CD14-positive monocyte (primary cell): ENCODE data around the gene MPND. TPM values are rescaled to one million over a fixed set of nuclear protein-coding genes. Genes with fewer than 3 reads are reported as not detected.

Experiments used
- DNase-seq, 3 donors: peaks; one replicate each; pipeline ENCODE4 v3.0.0-alpha.2; 2011 to 2022
- H2AFZ ChIP-seq: 2 replicates; pipeline ENCODE4 v1.6.0; 2012; ENCODE audit warnings: mild to moderate bottlenecking, low read depth, low read length, inconsistent platforms; ENCODE audit not compliant: insufficient read depth, poor library complexity, severe bottlenecking
- H3K27ac ChIP-seq, 2 donors: 1 replicate in 1 of 2; 2 replicates in 1 of 2; pipeline ENCODE4 v1.5.1; 2012 to 2013; ENCODE audit warnings: low read length in 2 of 2, control low read depth in 1 of 2, inconsistent platforms in 1 of 2, low read depth in 1 of 2, mild to moderate bottlenecking in 1 of 2
- H3K27me3 ChIP-seq, 2 donors: one replicate each; pipeline versions ENCODE4 v1.6.0 to v1.6.1; 2011 to 2013; ENCODE audit warnings: low read length in 2 of 2; ENCODE audit not compliant: control insufficient read depth in 2 of 2, insufficient read depth in 2 of 2
- H3K36me3 ChIP-seq, 2 donors: replicated peaks in 1 of 2; 1 replicate in 1 of 2; 2 replicates in 1 of 2; pipeline versions ENCODE4 v1.5.1 to v1.6.1; 2012 to 2013; ENCODE audit warnings: low read length in 2 of 2, control low read depth in 1 of 2, inconsistent platforms in 1 of 2, mild to moderate bottlenecking in 1 of 2; ENCODE audit not compliant: insufficient read depth in 2 of 2, control insufficient read depth in 1 of 2
- H3K4me1 ChIP-seq, 2 donors: 1 replicate in 1 of 2; 2 replicates in 1 of 2; pipeline versions ENCODE4 v1.5.1 to v1.6.1; 2012 to 2013; ENCODE audit warnings: low read length in 2 of 2, control low read depth in 1 of 2, inconsistent platforms in 1 of 2, mild to moderate bottlenecking in 1 of 2, moderate library complexity in 1 of 2; ENCODE audit not compliant: insufficient read depth in 2 of 2, control insufficient read depth in 1 of 2
- H3K4me2 ChIP-seq: replicated peaks from 2 replicates; pipeline ENCODE3; 2012; ENCODE audit warnings: low read length, moderate library complexity, mild to moderate bottlenecking; ENCODE audit not compliant: poor library complexity, severe bottlenecking; ENCODE audit errors: extremely low read depth
- H3K4me3 ChIP-seq, 3 experiments: fragments of 200-600 bp in 1 of 3; sonication (generic) in 1 of 3; replicated peaks in 1 of 3; 1 replicate in 2 of 3; 2 replicates in 1 of 3; pipeline ENCODE4 v1.5.1; 2011 to 2013; ENCODE audit warnings: low read length in 3 of 3, mild to moderate bottlenecking in 3 of 3, control low read depth in 2 of 3, low read depth in 2 of 3, inconsistent platforms in 1 of 3, moderate library complexity in 1 of 3
- H3K79me2 ChIP-seq: 2 replicates; pipeline ENCODE4 v1.6.0; 2012; ENCODE audit warnings: mild to moderate bottlenecking, control low read depth, inconsistent platforms, low read length, moderate library complexity; ENCODE audit not compliant: insufficient read depth
- H3K9ac ChIP-seq: 2 replicates; pipeline ENCODE4 v1.6.0; 2017; ENCODE audit warnings: low read length, mild to moderate bottlenecking; ENCODE audit not compliant: insufficient read depth, poor library complexity, severe bottlenecking
- H3K9me3 ChIP-seq, 2 donors: replicated peaks in 1 of 2; 1 replicate in 1 of 2; 2 replicates in 1 of 2; pipeline versions ENCODE4 v1.5.1 to v1.6.1; 2012 to 2013; ENCODE audit warnings: low read length in 2 of 2, control low read depth in 1 of 2; ENCODE audit not compliant: control insufficient read depth in 1 of 2, insufficient read depth in 1 of 2
- H4K20me1 ChIP-seq: 2 replicates; pipeline ENCODE4 v1.6.0; 2012; ENCODE audit warnings: mild to moderate bottlenecking, low read length, control low read depth, moderate library complexity; ENCODE audit not compliant: insufficient read depth
- H3K27ac Mint-ChIP-seq, 7 donors: one replicate each; pipeline ENCODE4 v1.8.0; 2020; ENCODE audit warnings: mild to moderate bottlenecking in 7 of 7, mixed read lengths in 7 of 7, moderate library complexity in 6 of 7, inconsistent platforms in 2 of 7
- H3K27me3 Mint-ChIP-seq, 3 donors: one replicate each; pipeline ENCODE4 v1.8.0; 2021 to 2022; ENCODE audit warnings: low read depth in 3 of 3, mild to moderate bottlenecking in 3 of 3, mixed read lengths in 3 of 3, moderate library complexity in 3 of 3, inconsistent platforms in 1 of 3
- H3K36me3 Mint-ChIP-seq, 2 donors: one replicate each; pipeline ENCODE4 v1.8.0; 2020; ENCODE audit warnings: mixed read lengths in 2 of 2, inconsistent platforms in 1 of 2, mild to moderate bottlenecking in 1 of 2
- H3K4me1 Mint-ChIP-seq: one replicate; pipeline ENCODE4 v1.8.0; 2020; ENCODE audit warnings: mild to moderate bottlenecking, mixed read lengths
- H3K4me3 Mint-ChIP-seq, 2 donors: one replicate each; pipeline ENCODE4 v1.8.0; 2020; ENCODE audit warnings: mild to moderate bottlenecking in 2 of 2, mixed read lengths in 2 of 2, moderate library complexity in 1 of 2
- H3K9me3 Mint-ChIP-seq, 7 donors: one replicate each; pipeline ENCODE4 v1.8.0; 2020 to 2022; ENCODE audit warnings: mixed read lengths in 7 of 7, mild to moderate bottlenecking in 6 of 7, moderate library complexity in 6 of 7, inconsistent platforms in 2 of 7
- WGBS: methylation state at CpG from one replicate; pipeline ENCODE4 v1.1.5; 2013; ENCODE audit warnings: missing lambda C conversion rate; ENCODE audit not compliant: insufficient coverage; 5-methylcytosine and 5-hydroxymethylcytosine counted together
- intact Hi-C, 2 donors: fragments of 100-400 bp; cut with micrococcal nuclease; formaldehyde crosslinking; loops; one replicate each; pipeline versions ENCODE4 v1.15.0 to v1.15.1; 2023
- polyA plus RNA-seq, 3 donors: library from polyadenylated mRNA; depleted of rRNA in 1 of 3; unstranded in 2 of 3; stranded (reverse) in 1 of 3; fragments of 300-500 nt in 2 of 3; fragments of >200 nt in 1 of 3; fragmentation: Illumina TruSeq in 2 of 3; gene quantifications; 1 replicate in 2 of 3; 2 replicates in 1 of 3; pipeline ENCODE4 v1.2.3, GENCODE V29; 2012 to 2021
- TF ChIP-seq, protein P1 (sequence below): fragments of 200-600 bp; IDR thresholded peaks from one replicate; pipeline ENCODE4 v1.8.0; 2022; ENCODE audit warnings: antibody characterized with exemption, mild to moderate bottlenecking

Gene MPND
- polyA plus RNA-seq, 3 donors = 6.5 to 15.9 (median 7.0) TPM

DNA sequence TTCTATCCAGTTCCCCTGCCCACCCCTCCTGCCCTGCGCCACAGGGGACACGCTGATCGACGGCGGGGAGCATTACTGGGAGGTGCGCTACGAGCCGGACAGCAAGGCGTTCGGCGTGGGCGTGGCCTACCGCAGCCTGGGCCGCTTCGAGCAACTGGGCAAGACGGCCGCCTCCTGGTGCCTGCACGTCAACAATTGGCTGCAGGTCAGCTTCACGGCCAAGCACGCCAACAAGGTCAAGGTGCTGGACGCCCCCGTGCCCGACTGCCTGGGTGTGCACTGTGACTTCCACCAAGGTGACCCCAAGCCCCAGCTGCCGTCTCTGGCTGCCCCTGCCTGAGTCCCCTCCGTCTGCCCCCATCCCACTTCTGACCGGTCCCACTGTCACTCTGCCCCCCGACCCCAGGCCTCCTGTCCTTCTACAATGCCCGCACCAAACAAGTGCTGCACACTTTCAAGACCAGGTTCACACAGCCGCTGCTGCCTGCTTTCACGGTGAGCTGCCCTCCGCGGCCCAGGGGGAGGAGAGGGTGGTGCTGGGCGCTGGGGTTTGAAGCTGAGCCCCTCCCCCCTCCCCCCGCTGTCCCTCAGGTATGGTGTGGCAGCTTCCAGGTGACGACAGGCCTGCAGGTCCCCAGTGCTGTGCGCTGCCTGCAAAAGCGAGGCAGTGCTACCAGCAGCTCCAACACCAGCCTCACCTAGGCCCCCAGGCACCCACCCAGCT is 20.3 kb upstream of the MPND start:
- no peak for DNase-seq
- H2AFZ ChIP-seq = no peak overlapping the region
- peaks cover 2 to 23% of the 10 kb centered on the region in 2 donors for H3K27me3 ChIP-seq
- H3K4me2 ChIP-seq = no peak overlapping the region
- peaks cover 3% of the 10 kb centered on the region in 2 donors for H3K36me3 Mint-ChIP-seq
- intact Hi-C loops = loop anchor here in 1 of 2 donors (10.0 kb wide), 1 partner anchor 352 kb away; the partner anchor contains the start of gene MYDGF
- peaks cover 23 to 32% (median 28%) of the 10 kb centered on the region in 3 donors for H3K27me3 Mint-ChIP-seq
- H3K9me3 Mint-ChIP-seq = peaks cover 41 to 61% (median 51%) of the 10 kb centered on the region in 7 donors
- no peaks in the 10 kb centered on the region for H4K20me1 ChIP-seq
- WGBS = 86% methylated on average over 29 of the region's 37 CpGs
- no peak overlapping the region for H3K27ac Mint-ChIP-seq
- H3K4me1 ChIP-seq = peaks cover 21 to 24% of the 10 kb centered on the region in 2 donors
- H3K9me3 ChIP-seq = peaks cover 27 to 58% of the 10 kb centered on the region in 2 donors
- TF ChIP-seq, protein P1, sequence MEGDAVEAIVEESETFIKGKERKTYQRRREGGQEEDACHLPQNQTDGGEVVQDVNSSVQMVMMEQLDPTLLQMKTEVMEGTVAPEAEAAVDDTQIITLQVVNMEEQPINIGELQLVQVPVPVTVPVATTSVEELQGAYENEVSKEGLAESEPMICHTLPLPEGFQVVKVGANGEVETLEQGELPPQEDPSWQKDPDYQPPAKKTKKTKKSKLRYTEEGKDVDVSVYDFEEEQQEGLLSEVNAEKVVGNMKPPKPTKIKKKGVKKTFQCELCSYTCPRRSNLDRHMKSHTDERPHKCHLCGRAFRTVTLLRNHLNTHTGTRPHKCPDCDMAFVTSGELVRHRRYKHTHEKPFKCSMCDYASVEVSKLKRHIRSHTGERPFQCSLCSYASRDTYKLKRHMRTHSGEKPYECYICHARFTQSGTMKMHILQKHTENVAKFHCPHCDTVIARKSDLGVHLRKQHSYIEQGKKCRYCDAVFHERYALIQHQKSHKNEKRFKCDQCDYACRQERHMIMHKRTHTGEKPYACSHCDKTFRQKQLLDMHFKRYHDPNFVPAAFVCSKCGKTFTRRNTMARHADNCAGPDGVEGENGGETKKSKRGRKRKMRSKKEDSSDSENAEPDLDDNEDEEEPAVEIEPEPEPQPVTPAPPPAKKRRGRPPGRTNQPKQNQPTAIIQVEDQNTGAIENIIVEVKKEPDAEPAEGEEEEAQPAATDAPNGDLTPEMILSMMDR = no peak
- no peaks in the 10 kb centered on the region for H3K79me2 ChIP-seq
- no peak overlapping the region for H3K4me3 Mint-ChIP-seq
- no peaks in the 10 kb centered on the region for H3K36me3 ChIP-seq
- no peak overlapping the region for H3K27ac ChIP-seq
- H3K4me1 Mint-ChIP-seq = peaks cover 24% of the 10 kb centered on the region
- no peak overlapping the region for H3K9ac ChIP-seq
- no peak overlapping the region for H3K4me3 ChIP-seq

DNA sequence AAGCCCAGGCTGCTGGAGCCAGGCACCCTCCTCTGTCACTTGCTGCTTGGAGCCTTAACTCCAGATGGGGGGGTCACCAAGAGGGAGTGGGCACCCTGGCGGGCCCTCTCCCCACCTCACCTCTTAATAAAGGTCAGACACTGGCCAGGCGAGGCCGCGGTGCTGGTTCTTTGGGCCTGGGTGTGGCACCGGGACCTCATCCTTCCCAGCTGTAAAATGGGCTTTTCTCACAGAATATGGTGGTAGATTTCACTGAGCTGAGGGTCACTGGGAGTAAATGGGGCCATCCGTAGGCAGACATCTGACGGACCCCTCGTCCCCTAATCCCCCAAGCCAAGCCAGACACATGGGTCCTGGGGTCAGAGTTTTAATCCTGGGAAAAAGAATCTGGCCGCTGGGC is 19.7 kb upstream of the MPND start:
- no peak overlapping the region for H2AFZ ChIP-seq
- H3K27ac Mint-ChIP-seq = no peak overlapping the region
- H3K9me3 Mint-ChIP-seq = peaks cover 41 to 60% (median 53%) of the 10 kb centered on the region in 7 donors
- 98% methylated on average over 5 of the region's 9 CpGs for WGBS
- no peak for DNase-seq
- H3K9me3 ChIP-seq = peaks cover 27 to 56% of the 10 kb centered on the region in 2 donors
- H3K27me3 ChIP-seq = peaks cover 2 to 25% of the 10 kb centered on the region in 2 donors
- H3K4me1 Mint-ChIP-seq = peaks cover 29% of the 10 kb centered on the region
- no peak overlapping the region for H3K9ac ChIP-seq
- no peak overlapping the region for H3K4me3 Mint-ChIP-seq
- no peaks in the 10 kb centered on the region for H4K20me1 ChIP-seq
- peaks cover 23 to 26% of the 10 kb centered on the region in 2 donors for H3K4me1 ChIP-seq
- no peaks in the 10 kb centered on the region for H3K79me2 ChIP-seq
- TF ChIP-seq, protein P1 = no peak
- H3K36me3 Mint-ChIP-seq = peaks cover 3% of the 10 kb centered on the region in 2 donors
- no peak overlapping the region for H3K4me2 ChIP-seq
- H3K27ac ChIP-seq = no peak overlapping the region
- intact Hi-C loops = loop anchor here in 1 of 2 donors (10.0 kb wide), 1 partner anchor 351 kb away; the partner anchor contains the start of gene MYDGF
- H3K27me3 Mint-ChIP-seq = peaks cover 25 to 37% (median 34%) of the 10 kb centered on the region in 3 donors
- H3K4me3 ChIP-seq = no peak overlapping the region
- H3K36me3 ChIP-seq = no peaks in the 10 kb centered on the region
